OCI-M2 (cell line): ENCODE results near the gene WSCD2.

Experiments
- DNase-seq: peaks from one replicate; lab custom pipeline; 2025; ENCODE audit not compliant: unreplicated experiment; lab: John Stamatoyannopoulos, UW

The WSCD2 gene

DNA sequence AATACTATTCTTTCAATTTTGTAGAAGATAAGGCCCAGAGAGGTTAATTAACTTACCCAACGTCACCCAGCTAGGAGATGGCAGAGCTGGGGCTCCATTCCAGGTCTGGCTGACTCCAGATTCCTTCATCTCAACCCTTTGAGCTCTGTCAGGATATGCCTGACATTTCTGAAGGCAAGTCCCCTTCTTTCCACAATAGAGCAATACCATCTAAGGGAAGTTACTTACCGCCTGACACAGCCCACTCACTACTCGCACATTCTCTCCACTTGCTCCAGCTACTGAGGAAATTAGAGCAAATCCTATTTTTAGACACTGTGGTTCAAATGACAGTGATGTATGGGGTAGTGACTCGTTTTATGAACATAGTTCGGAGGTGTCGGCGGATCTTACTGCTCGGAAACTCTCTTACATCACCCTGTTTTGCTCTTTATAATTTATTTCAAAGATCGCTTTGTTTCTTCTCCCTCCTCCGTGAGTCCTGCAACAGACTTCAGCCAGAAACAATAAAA is 2.0 kb upstream of the WSCD2 start:
- DNase-seq, result no peak

DNA sequence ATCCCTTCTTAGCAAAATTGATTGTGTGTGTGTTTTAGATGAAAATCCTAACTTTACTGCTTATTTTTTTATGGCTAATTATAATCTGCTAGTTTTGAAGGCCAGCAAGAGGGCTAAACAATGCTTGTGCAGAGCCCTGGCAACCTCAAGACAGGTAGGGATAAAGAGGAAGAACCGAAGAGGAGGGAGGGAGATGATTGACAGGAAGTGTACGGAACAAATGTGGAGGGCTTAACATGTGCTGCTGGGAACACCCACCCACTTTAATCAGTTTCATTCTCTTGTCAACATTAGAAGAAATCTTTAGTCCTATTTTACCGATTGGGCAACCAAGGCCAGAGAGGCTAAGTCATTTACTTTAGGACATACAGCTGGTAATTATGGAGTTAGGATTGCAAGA is 1.4 kb upstream of the WSCD2 start:
- no peak for DNase-seq

DNA sequence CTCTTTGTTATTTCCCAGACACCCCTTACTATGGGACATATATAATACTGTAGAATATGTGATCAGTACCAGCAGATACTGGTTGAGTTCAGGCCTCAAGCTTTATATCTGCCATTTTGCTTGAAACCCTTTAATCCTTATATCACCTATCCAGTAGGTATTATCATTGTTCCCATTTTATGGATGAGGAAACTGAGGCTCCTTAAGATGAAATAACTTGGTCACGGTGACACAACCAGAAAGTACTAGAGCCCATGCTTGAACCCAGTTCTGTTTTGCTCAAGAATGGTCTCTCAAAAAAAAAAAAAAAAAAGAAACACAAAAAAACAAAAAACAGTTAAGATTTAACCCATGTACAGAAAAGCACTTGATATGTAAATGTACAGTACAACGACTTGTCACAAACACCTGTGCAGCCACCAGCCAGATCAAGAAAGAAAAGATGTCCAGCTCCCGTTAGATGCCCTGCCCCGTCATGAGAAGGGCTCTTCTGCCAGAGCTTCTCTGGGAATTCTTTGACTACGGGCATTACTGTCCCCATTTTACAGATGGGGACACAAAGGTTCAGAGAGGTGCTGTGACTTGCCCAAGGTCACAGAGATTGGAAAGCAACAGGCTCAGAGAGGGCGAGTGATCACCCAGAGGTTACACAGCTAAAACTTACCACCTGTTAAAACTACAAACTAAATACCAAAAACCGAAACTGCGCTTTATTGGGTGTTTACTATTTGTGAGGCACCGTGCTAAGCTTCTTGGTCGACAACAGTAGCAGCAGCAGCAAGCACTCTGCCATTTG is 669 bp upstream of the WSCD2 start:
- no peak for DNase-seq

DNA sequence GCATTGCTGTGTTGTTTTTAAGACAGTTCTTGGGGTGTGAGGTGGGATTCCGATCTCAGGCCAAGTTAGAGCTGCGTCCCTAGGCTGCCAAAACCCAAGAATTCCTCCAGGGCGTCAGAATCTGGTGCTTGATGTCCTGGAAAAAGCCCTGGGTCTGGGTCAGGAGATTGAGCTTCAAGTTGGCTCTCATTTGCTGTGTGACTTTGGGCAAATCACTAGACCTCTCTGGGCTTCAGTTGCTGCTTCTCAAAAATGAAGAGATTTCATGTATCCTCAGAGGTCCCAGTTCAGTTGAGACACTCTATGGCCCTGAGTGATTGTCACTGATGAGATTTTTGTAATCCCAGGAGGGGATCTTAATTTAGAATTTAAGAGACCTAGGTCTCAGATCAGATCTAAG is 1.9 kb downstream of the WSCD2 start:
- no peak for DNase-seq

DNA sequence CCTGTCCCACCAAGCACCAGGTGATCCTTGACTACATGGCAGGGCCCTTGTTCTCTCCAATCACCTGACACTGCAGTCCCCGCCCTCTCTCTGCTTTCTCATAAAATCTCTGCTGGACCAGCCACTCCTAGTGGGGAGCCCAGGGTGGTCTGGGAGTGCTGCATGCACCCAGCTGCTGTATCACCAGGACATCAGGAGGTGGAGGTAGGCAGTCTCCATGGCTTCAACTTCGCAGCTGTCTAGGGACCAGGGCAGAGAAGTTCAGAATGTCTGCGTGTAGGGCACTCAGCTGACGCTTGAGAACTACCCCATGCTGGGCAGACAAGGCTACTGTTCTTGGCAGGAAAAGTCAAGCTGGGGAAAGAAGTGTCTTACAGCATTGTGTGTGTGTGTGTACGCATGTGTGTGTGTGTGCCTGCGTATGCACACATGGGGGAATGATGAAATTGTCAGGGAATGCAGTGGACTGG is 2.6 kb downstream of the WSCD2 start:
- DNase-seq, result no peak

DNA sequence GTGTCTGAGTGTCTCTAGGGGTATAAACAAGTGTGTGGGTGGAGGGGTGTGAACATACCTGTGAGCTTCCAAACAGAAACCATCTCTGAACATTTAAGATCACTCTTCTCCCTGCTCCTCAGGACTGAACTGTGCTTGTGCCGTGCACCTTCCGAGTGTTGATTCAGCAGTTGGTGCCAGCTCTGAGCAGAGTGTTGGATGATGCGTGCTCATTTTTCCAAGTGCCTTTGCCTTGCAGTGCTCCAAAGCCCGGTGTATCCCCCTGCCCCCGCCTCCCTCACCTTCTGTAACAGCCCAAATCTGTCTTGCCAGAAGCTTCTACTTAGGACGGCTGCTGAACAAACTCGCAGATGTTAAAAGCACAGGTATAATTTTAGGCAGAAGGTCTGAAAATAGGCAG is 4.4 kb downstream of the WSCD2 start:
- no peak for DNase-seq

DNA sequence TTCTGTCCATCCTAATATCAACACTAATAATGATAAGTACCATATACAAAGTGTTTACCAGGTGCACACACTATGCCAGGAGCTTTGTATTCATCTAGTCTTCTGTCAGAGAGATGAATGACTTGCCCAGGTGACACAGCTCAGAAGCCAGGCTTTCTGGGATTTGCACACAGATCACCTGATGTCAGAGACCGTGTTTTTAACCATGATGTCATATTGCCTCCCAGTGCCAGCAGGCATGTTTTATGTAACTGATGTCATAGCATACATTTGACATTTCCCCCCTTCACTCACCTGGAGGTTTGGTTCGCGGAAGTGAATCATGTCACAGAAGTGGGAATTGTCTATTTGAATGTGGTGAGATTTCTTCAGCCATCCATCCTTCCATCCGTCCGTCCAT is 5.7 kb downstream of the WSCD2 start:
- DNase-seq, result no peak

DNA sequence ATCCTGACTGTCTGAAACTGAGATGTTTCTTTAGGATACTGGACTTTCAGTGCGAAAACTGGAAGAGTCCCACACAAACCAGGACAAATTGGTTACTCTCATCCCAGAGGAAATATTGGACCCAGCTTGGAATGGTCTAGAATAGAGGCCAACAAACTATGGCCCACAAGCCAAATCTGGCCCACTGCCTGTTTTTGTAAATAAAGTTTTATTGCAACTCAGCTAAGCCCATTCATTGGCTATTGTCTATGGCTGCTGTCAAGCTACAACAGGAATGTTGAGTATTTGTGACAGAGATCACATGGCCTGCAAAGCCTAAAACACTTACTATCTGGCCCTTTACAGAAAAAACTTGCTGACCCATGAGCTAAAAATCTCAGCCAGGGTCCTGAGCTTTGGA is 6.5 kb downstream of the WSCD2 start:
- no peak for DNase-seq

DNA sequence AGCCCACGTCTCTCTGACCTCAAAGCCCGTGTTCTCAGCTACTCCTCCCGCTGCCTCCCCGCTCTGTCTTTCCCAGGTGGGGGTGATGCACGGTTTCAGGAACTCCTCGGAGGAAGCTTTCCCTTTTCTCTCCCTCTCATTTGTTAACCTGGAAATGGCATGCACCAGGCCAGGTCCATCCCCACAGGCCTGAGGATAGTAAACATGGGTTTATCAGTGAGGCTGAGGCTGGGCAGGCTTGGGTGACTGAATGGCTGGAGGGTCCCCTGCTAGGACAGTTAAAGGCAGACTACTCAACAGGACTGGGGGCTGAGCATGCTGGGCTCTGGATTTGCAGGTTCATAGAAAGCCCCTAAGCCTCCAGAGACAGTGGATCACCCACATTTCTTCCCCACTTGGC is 7.6 kb downstream of the WSCD2 start:
- DNase-seq, result no peak

DNA sequence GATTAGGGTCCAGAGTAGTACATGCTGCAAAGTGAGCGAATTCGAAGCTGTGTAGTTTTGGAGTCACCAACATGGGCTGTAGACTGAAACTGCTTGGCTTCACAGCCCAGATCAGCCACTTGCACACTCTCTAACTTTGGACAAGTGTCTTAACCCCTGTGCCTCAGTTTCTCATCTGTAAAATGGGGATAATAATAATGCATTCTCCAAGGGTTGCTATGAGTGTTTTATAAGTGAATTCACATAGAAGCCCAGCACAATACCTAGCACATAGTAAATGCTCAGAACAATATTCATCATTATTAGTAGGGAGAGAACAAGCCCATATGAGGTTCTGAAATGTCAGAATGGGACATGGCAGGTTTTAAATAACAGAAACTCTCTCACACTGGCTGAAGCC is 10.4 kb downstream of the WSCD2 start:
- no peak for DNase-seq

DNA sequence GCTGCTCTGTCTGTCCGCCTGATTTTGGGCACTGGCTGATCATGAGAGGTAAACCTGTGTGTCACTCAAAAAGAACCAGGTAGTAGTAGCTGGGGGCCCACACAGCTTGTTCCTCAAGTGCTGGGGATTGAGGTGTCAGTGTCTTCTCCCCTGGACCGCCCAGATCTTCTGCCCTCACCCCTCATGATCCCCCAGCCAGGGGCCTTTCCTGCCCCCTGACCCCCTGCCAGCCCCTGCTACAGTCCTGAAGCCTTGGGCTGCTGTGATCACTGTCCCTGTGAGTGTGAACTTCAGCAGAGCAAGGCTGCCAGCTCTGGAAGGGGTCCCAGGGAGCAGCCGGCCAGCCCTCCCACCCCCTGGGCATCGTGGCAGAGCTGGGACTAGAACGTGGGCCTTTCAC is 11.4 kb downstream of the WSCD2 start:
- no peak for DNase-seq

DNA sequence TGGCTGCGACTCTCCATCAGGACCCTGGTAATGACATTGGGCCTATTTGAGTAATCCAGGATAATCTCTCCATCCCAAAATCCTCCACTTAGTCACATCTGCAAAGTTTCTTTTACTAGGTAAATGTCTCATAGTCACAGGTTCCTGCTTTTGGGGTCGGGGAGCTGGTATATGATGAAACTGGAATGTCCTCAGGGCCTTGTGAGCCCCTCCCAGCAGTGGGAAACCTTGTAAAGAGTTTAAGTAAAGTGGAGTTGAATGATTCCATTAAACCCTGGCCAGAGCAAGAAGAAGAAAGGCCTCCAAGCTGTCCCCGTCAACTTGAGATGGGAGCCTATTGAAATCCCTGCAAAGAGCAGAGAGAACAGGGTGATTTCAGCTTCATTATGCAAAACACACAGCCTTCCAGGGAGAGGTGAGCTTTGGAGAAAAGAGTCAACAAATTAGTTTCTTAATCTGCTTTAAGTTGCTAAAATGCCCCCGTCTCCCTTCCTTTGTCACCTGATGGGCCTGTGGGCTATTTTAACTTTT is 12.6 kb downstream of the WSCD2 start:
- no peak for DNase-seq

DNA sequence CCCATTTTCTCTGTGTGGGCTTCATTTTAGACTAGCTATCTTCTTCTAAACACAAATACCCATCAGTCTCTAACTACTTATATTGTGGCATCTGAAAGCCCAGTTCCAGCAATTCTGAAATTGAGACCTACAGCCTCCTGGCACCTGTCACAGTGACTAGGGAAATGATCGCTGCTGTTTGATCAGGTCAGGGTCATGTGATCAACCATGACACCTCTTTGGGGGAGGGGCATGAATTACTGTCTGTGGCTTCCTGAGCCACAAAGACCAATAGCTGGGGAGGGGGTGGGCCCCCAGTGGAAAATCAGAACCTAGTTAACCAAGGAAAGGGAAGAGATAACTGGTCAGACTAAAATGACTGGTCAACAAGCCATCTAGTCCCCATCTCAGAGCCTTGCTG is 14.1 kb downstream of the WSCD2 start:
- no peak for DNase-seq

DNA sequence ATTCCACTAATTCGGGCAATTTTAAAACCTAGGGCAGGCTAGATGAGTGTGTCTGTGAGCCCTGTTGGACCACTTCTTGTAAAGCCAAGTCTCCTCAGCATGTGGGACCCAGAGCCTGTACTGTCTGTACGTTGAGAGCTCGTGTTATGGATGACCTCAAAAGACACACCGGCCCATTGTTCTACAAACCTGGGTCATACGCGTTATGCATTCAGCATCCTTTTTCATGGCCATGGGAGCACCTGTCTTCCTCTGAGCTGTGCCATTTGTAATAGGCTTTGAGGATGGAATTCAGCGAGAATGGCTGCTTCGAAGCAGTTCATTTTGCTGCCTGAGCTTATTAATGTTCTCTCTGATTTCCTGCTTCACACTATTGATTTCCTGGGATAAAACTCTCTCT is 15.0 kb downstream of the WSCD2 start:
- DNase-seq, result no peak

DNA sequence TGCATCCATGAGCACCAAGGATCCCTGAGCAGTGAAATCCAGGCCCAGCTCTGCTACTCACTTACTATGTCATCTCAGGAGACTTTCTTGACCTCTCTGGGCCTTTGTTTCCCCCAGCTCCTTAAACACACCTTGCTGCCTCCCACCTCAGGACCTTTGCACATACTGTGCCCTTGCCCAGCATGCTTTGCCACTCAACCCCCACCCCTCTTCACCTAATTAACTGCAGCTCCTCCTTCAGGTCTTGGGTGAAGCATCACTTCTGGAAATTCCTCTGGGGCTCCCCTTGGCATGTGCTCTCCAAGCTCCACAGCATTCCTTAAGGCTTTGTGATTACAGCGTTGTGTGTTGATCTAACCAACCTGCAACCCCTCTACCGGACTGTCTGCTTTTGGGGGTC is 15.9 kb downstream of the WSCD2 start:
- no peak for DNase-seq

DNA sequence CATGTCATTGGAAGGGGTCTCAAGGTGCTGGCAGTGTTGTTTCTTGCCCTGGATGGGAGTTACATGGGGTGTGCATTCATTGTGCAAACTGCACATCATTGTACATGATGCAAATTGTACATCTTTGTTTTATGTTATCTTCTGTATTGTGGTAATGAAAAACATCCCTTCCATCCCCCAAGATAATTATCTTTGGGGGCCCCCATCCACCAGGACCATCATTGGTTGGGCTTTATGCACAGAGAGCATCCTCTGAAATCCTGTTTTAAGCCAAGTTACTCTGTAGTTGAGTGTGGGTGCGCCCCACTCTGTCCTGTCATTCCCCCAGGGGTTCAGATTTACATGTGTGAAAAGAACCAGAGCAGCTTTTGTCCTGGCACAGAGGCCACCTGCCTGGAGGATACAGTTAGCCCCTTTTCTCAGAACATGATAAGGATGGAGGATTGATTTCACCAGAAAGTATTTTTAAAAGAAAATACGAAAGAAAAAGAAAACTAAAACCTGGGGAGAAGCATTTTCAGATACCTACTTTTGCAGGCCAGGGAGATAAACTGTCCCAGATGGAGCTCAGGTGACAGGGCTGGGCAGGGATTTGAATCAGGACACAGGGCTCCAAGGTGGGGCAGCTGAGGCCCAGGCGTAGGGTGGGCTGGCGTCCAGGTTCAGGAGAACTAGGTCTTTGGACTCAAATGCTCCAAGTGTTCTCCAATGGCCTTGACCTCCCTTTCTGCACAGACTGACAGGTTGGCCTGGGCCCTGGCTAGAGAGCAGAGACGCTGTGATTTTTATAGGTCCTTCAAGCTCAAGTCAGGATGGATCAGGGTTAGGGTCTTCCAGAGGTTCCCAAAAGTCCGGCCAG is 17.2 kb downstream of the WSCD2 start:
- DNase-seq, result no peak

DNA sequence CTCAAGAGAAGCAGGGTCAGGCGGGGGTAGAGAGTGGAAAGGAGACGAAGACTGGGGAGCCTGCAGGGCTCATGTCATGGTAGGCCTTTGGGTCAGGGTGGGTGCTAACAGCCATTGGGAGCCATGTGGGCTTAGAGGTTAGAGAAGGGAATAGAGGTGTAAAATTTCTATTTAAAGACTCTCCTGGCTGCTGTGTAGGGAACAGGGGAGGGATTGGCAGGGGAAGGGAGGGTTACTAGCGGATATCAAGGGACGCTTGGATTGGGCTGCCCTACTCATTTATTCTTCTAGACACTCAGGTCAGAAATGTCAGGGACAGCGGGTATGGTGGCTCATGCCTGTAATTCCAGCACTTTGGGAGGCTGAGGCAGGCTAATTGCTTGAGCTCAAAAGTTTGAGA is 18.2 kb downstream of the WSCD2 start:
- no peak for DNase-seq

DNA sequence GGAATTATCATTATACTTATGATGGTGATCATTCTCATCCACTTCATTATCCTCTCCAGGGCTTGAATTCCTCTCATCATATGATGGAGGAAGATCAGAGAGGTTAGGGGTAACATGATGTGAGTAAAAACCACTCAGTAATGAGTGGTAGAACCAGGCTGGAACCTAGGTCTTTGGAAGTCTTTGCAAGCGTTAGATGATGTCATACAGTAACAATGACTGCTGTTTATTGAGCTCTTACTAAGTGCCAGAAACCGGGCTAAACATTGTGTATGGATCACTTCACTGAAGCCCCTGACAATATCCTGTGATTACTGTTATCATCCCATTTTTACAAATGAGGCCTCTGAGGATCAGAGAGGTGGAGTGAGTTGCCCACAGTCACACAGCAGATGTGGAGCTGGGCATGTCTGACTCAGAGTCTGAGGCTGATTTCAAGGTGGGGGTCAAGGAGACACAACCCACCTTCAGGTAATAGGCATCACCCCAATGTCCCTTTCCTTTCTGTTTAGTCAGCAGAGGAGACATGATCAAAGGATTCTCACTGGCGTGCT is 19.5 kb downstream of the WSCD2 start:
- no peak for DNase-seq

DNA sequence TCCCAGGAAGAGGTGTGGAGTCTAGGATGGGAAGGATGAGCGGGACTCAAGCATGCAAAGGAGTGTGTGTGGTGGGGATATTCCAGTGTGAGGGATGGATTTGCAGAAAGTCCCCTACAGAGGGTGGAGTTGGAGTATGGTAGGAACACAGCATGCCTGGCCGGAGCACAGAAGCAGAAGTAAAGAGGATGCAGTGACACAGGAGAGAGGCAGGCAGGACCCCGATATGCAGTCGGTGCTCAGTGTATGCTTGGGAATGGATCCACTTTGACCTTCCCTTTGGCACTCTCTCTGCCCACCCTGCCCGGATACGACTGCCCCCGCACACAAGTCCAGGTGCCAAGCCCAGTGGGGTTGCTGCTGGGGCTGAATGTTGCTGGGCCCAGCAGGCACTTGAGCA is 21.3 kb downstream of the WSCD2 start:
- DNase-seq, result no peak

DNA sequence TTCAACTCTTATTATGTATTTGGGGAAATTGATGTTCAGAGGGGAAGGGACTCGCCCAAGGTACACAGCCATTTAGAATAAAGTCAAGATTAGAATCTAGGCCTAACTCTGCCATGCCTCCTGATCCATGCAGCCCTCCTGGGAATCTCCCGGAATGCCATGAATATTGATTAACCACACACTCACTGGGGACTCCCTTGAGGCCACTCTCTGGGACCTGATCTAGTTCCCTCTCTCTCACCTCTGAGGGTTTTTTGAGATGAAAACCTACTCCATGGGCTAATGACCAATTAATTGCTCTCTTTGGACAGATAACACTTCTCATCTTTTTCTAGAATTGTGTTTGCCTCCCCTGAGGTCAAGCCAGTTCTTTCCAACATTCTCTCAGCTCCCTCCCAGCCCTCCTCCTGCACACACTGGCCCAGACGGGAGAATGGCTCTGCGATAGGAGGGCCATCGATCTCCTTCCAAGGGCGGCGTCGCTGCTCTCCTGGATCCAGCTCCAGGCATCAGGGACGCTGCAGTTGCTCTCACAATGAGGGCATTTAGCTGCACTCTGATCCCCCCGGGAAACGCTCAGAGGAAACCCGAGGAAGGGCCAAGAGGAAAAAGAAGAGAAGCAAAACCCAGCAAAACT is 22.6 kb downstream of the WSCD2 start:
- no peak for DNase-seq

DNA sequence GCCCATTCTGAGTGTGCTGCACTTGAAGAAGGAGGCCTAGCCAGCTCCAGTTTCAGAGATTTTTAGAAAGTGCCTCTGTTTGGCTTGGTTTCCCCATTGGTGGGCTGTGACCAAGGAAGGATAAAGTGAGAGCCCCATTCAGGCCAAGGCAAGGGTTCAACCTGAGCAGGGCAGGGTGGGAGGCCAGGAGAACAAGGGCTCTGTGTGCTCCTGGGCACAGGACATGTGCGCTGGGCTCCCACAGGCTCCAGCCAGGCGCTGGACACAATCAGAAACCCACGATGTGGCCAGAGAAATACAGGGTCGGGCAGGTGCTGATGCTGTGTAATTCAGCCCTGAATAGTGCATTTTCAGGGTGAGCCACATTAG is 23.1 kb downstream of the WSCD2 start:
- no peak for DNase-seq
